ENCODE measurements around the gene NUDT8. TPM values are rescaled to one million over a fixed set of nuclear protein-coding genes. Genes with fewer than 3 reads are reported as not detected.

The NUDT8 gene
- total RNA-seq, 4 donors from 2014 or later = 3.5 to 7.6 TPM; not detected in 2

- intact Hi-C loops (cut with DNase I; ENCODE audit: low total_unique reads) = no loop called here
- Histone ChIP-seq H3K36me3 (no peaks in the 10 kb centered on the region), H3K4me1 (peaks cover 0 to 5% of the 10 kb centered on the region in 2 donors), H3K27me3 (no peaks in the 10 kb centered on the region), H3K9me3 (no peaks in the 10 kb centered on the region), H3K4me3 (no peak overlapping the region), H3K27ac (no peak overlapping the region)
- DNase-seq = no peak
- TF ChIP-seq, protein P1, sequence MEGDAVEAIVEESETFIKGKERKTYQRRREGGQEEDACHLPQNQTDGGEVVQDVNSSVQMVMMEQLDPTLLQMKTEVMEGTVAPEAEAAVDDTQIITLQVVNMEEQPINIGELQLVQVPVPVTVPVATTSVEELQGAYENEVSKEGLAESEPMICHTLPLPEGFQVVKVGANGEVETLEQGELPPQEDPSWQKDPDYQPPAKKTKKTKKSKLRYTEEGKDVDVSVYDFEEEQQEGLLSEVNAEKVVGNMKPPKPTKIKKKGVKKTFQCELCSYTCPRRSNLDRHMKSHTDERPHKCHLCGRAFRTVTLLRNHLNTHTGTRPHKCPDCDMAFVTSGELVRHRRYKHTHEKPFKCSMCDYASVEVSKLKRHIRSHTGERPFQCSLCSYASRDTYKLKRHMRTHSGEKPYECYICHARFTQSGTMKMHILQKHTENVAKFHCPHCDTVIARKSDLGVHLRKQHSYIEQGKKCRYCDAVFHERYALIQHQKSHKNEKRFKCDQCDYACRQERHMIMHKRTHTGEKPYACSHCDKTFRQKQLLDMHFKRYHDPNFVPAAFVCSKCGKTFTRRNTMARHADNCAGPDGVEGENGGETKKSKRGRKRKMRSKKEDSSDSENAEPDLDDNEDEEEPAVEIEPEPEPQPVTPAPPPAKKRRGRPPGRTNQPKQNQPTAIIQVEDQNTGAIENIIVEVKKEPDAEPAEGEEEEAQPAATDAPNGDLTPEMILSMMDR (IDR thresholded peaks at IDR 0.05) = no peak
- no peak for TF ChIP-seq POLR2A (IDR thresholded peaks at IDR 0.05)
Observed at GRCh38 chr11:67634366-67635230, 4.9 kb upstream of the NUDT8 start.

GRCh38 chr11:67633758-67634365 lies 4.1 kb upstream of the NUDT8 start:
- TF ChIP-seq POLR2A (IDR thresholded peaks at IDR 0.05) = no peak
- TF ChIP-seq, protein P1 (IDR thresholded peaks at IDR 0.05) = no peak
- Histone ChIP-seq H3K4me3 (no peak overlapping the region), H3K4me1 (peaks cover 0 to 5% of the 10 kb centered on the region in 2 donors), H3K36me3 (no peaks in the 10 kb centered on the region), H3K27ac (no peak overlapping the region), H3K27me3 (no peaks in the 10 kb centered on the region), H3K9me3 (no peaks in the 10 kb centered on the region)
- intact Hi-C loops (cut with DNase I; ENCODE audit: low total_unique reads) = no loop called here
- no peak for DNase-seq

DNA sequence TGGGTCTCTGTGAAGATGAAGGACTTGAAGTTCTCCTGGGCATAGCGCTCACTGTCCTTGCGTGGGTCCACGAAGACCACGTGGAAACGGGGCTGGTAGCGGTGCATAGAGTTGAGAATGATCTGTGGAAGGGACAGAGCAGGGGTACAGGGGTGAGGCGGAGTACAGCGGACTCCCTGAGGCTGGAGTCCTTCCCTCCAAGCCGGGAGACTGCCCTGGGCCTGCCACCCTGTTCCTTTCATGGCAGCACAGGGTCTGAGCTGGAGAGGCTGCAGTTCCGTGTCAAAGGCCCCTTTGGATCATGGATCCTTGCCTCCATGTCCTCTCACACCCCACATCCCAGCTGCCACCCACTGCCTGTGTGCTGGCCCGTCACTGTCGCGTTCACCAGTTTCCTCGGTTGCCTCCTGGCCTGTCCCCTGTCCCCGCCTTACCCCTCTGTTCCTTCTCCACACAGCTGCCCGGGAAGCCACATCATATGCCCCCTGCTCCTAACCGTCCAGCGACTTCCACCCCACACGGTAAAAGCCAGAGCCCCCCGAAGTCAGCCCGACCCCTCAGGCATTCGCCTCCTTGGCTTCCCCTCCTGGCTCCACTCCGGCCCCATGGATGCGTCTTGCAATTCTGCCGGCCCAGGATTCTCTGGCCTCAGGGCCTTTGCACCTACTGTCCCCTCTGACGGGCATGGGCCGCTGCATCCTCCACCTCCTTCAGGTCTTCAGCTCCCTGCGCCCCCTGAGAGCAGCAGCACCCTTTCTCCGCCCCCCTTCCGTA lies 3.4 kb upstream of the NUDT8 start:
- Histone ChIP-seq H3K27ac (no peak overlapping the region), H3K4me3 (no peak overlapping the region), H3K27me3 (no peaks in the 10 kb centered on the region), H3K36me3 (no peaks in the 10 kb centered on the region), H3K4me1 (peaks cover 0 to 5% of the 10 kb centered on the region in 2 donors), H3K9me3 (no peaks in the 10 kb centered on the region)
- no peak for TF ChIP-seq POLR2A (IDR thresholded peaks at IDR 0.05)
- TF ChIP-seq, protein P1 (IDR thresholded peaks at IDR 0.05) = no peak
- DNase-seq = peak in 1 of 2 donors; percentile 13
- intact Hi-C loops (cut with DNase I; ENCODE audit: low total_unique reads) = no loop called here

DNA sequence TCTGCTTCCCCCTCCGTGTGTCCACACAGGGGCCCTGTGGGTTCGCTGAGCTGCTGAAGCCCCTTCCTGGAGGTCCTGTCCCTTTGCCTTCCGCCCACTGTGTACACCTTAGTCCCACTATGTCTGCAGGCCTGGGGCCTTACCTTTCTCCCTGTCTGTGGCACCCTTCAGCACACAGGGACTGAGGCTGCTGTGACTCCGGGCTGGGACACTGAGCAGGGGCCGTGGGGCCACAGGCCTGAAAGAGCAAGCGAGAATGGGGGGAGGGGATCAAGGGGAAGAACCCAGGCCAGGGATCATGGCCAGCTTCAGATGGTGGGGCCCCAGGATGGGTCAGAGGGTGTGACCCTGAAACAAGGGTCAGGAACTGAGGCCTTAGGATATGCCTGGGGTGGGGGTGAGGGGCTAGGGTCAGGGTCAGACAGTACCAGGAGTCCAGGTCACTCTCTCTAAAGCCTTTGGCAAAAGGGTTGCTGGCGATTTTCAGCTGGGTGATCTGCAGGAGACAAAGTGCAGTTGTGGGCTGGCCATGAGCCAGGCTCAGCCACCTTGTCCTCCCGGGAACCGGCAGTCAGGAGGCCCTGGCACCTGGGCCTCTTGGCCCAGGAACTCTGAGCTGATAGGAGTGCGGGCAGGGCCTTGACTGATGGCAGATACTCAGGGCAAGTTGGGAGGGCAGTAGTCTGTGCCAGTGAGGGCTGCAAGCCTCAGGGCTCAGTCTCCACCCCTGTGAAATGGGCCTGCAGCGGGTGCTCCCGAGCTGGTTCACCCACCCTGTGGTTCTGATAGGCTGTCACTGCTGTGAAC lies 2.6 kb upstream of the NUDT8 start:
- peak in 1 of 2 donors; percentile 18 for DNase-seq
- intact Hi-C loops (cut with DNase I; ENCODE audit: low total_unique reads) = no loop called here
- no peak for TF ChIP-seq POLR2A (IDR thresholded peaks at IDR 0.05)
- TF ChIP-seq, protein P1 (IDR thresholded peaks at IDR 0.05) = no peak
- Histone ChIP-seq H3K27me3 (no peaks in the 10 kb centered on the region), H3K36me3 (no peaks in the 10 kb centered on the region), H3K9me3 (no peaks in the 10 kb centered on the region), H3K4me3 (no peak overlapping the region), H3K4me1 (peaks cover 0 to 5% of the 10 kb centered on the region in 2 donors), H3K27ac (no peak overlapping the region)
